ENCODE results near the gene C12orf42. TPM values are rescaled to one million over a fixed set of nuclear protein-coding genes. Genes with fewer than 3 reads are reported as not detected.

Gene C12orf42
- total RNA-seq, 4 donors from 2014 or later = 0.38 TPM; not detected in 3

DNA sequence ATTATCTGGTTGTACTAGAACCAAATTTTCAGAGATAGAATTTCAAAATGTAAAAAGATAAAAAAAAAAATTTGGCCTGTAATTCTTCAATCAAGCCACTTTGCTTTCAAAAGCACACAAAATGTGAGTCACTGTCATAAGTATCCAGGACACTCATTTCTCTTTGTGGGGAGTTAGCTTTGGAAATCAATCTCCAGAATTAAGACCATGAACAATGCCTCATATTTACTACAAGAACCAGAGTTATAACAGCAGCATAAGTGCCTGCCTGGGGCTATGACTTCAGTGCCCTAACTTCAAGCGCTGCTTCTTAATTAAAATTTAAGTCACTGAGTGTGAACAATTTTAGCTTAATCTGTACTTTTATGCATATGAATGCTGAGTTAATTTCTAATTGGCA lies 162.1 kb downstream of the C12orf42 start:
- TF ChIP-seq, protein P1, sequence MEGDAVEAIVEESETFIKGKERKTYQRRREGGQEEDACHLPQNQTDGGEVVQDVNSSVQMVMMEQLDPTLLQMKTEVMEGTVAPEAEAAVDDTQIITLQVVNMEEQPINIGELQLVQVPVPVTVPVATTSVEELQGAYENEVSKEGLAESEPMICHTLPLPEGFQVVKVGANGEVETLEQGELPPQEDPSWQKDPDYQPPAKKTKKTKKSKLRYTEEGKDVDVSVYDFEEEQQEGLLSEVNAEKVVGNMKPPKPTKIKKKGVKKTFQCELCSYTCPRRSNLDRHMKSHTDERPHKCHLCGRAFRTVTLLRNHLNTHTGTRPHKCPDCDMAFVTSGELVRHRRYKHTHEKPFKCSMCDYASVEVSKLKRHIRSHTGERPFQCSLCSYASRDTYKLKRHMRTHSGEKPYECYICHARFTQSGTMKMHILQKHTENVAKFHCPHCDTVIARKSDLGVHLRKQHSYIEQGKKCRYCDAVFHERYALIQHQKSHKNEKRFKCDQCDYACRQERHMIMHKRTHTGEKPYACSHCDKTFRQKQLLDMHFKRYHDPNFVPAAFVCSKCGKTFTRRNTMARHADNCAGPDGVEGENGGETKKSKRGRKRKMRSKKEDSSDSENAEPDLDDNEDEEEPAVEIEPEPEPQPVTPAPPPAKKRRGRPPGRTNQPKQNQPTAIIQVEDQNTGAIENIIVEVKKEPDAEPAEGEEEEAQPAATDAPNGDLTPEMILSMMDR (IDR thresholded peaks at IDR 0.05; ENCODE audit: low read depth) = no peak

DNA sequence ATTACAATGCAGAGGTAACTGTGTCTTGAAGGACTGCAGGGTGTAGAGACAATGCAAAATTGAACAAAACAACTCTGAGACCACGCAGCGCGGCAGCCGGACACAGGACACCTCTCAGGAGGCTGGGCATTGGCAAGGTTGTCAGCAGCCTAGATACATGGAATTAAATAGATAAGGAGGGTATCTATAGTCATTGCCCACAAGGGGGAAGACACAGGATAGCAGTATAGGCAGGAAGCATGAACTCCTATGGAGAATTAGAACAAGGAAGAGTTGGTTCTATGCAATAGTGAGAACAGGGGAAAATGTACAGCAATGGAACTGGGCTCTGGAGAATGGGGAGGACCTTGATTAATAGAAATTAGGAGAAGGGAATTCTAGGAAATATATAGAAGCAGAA lies 164.1 kb downstream of the C12orf42 start:
- TF ChIP-seq, protein P1 (IDR thresholded peaks at IDR 0.05; ENCODE audit: low read depth) = no peak

DNA sequence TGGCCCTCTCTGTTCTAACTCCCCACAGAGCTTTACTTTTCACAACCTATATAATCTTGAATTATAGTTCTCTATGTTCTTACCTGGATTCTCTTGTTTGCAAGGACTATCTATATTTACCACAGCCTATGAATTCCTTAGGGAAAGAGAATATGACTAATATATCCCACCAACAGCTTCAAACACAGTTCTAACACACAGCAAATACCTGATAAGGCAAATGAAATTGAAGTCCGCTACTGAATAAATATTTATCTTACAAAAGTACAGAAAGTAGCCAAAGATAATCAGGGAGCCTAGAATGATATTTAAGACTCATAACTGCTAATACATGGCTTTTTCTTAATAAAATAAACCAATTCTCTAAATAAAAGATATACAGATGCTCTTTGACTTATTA lies 165.1 kb downstream of the C12orf42 start:
- TF ChIP-seq, protein P1 (IDR thresholded peaks at IDR 0.05; ENCODE audit: low read depth) = no peak

DNA sequence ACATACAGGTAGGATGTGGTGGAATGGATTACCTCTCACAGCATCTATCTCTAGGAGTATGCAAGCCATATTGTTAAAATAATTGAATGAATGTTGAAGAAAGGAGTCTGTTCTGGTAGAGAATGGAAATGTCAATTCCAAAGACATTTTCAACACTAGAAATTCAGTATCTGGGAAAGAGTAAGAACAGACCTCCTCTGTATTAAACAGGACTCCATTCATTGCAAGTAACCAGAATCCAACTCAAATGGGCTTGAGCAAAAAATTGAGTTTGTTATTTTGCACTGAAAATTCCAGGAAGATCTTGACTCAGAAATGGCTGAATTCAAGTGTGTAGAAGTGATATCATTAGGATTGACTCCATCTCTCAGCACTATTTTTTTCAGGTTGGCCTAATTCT lies 168.1 kb downstream of the C12orf42 start:
- TF ChIP-seq, protein P1 (IDR thresholded peaks at IDR 0.05; ENCODE audit: low read depth) = no peak

DNA sequence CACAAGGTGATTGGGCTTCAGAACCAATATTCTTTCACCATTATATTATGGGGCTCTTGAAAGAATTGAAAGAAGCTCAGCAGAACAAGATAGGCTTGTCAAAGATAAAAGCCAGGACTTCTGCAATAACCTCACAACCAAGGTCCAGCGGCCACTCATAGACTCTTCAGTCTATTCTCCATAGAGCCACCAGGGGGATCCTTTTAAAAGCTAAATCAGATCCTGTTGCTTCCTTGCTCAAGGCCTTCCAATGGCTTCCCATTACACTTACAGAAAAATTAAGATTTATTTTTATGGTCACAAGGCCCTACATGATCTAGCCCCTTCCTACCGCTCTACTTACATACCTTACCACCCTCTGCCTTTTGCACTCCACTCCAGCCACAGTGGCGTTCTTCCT lies 169.6 kb downstream of the C12orf42 start:
- TF ChIP-seq, protein P1 (IDR thresholded peaks at IDR 0.05; ENCODE audit: low read depth) = no peak

DNA sequence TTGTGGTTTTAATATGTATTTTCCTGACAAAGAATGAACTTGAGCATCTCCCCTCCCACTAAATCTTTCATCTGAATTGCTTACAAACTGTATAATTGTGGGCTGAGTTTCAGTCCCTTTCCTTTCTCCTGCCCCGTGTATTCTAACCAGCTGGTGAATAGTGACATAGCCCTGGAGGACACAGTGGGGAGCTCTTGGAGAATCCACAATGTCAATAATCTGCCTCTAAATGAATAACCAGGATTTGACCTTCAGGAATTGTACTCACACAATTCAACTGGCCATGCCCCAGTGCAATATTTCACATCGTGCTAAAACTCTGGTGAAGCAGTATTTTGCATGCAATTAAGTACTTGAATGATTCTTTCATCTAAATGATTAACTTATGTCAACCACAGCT lies 177.2 kb downstream of the C12orf42 start:
- TF ChIP-seq, protein P1 (IDR thresholded peaks at IDR 0.05; ENCODE audit: low read depth) = no peak

DNA sequence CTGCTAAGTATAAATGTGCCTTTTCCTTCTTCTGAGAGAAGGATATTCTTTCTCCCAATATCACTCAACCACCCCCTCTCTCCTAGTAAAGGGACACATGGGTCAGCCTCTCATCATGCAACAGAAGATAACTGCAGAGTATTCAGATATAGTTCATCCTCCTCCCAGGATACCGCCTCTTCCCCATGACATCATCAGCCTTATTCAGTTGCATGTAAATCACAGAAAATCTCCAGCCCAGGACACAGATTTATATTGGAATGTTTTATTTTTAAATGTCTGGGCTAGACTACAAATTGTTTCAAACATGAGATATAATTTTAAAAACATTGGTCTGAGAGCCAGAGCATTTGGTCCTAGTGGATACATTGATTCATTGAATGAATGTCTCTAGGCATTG lies 178.5 kb downstream of the C12orf42 start:
- TF ChIP-seq, protein P1 (IDR thresholded peaks at IDR 0.05; ENCODE audit: low read depth) = no peak

All from subcutaneous adipose tissue (tissue), 4 donors.